Brain pericyte (primary cell): ENCODE measurements around the gene ANKAR.
"Not testable (repeated sequence)": the region's sequence is repeated elsewhere in the genome, so short reads cannot be mapped to it uniquely, and the experiment has no call there.

Experiments
- DNase-seq: peaks from one replicate; pipeline ENCODE4 v3.0.0-alpha.2; 2012; ENCODE audit warnings: low read depth, low spot score

ANKAR gene

GRCh38 chr2:189660803-189661147 is 13.7 kb upstream of the ANKAR start:
- DNase-seq, result no peak

GRCh38 chr2:189661148-189661956 is 13.1 kb upstream of the ANKAR start, which contains the start of gene ASNSD1:
ASNSD1 (plus strand) TSS chr2:189661459; CDS start chr2:189666133, 4,674 bp downstream.
- peak; percentile 99 for DNase-seq

DNA sequence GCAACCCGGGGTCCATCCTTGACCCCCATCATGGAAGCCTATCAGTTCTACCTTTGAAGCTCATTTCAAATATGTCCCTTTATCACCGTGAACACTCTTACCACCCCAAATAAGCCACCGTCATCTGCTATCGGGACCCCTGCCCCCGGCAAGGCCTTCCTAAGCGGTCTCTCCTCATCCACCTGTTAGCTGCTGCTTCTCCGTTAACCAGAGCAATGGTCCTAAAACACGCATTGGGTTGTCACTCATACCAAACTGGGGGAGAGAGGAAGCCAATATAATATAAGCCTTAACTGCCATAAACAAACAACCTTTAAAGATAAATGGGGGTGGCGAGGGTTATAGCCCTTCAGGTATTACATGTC is 12.5 kb upstream of the ANKAR start:
- DNase-seq, result no peak

DNA sequence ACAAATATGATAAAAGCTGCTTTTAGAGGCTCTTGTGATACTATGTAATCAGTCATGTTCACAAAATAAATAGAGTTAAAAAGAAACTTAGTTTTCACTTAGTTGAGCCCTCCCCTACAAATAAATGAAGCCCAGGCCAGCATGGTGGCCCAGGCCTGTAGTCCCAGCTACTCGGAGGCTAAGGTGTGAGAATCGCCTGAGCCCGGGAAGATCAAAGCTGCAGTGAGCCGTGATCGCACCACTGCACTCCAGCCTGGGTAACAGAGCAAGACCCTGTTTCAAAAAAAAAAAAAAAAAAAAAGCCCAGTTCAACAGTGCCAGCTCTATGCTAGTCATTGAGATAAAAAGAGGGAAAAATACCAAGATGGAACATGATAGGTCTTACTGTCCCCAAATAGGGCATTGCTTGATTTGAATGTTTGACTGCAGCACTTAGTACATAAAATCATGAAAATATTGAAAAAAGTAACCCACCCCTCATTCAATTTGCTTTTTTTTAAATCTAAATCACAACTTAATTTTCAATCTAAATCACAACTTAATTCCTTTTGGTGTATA is 11.7 kb upstream of the ANKAR start:
- DNase-seq, result no peak

DNA sequence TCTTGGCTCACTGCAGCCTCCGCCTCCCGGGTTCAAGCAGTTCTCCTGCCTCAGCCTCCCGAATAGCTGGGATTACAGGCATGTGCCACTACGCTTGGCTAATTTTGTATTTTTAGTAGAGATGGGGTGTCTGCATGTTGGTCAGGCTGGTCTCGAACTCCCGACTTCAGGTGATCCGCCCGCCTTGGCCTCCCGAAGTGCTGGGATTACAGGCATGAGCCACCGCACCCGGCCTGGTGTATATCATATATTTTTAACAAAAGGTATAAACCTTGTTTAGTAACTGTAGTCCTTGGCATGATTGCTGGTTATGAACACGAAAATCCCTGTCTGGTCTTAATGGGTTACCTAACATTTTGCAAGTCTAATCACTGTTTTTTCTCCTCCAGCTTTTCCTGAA is 11.2 kb upstream of the ANKAR start:
- not testable (repeated sequence) for DNase-seq

- DNase-seq, result no peak
These were observed 4.6 kb upstream of the ANKAR start for GRCh38 chr2:189669913-189670312.

DNA sequence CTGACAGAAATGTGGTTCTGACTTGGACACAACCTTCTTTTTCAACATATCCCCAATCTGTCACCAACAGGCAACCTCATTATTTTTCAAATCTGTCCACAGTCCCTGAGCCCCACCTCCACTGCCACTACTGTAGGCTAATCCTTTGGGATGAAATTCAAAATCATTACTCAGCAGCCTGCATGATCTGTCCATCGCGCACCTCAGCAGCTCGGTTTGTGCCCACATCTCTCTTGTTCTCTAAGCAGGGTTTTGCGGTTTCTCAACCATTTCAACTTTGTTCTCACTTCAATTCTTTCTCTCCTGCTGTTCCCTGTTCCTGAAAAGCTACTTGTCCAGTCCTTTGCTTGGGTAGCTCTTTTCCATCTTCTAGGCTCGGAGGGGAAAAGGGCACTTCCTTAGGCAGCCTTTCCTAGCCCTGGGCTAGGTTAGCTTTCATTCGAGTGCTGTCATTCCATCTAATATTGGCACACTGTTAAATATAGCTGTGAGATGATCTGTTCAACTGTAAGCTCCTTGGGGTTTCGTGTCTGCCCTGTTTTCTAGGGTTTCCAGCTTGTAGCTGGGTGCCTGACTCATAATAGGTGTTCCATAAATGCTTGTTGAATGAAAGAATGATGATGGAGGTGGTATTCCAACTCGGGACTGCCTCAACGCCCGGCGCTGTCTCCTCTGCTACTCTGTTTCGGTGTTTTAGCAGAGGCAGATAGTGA is 653 bp upstream of the ANKAR start:
- no peak for DNase-seq

DNA sequence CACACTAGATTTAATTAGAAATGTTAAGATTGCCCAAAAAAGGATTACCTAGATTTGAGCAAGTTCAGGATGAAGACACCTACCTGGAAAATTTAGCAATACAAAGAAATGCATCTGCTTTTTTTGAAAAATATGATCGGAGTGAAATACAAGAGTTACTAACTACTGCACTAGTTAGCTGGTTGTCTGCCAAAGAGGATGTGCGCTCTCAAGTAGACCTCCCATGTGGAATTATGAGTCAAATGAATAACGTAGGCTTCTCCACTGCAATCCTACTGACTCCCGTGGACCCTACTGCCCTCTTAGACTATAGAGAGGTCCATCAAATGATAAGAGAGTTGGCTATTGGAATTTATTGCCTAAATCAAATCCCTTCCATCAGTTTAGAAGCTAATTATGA is 2.0 kb downstream of the ANKAR start:
- DNase-seq, result no peak

- DNase-seq, result no peak
These were observed 4.8 kb downstream of the ANKAR start for GRCh38 chr2:189679226-189679625.

DNA sequence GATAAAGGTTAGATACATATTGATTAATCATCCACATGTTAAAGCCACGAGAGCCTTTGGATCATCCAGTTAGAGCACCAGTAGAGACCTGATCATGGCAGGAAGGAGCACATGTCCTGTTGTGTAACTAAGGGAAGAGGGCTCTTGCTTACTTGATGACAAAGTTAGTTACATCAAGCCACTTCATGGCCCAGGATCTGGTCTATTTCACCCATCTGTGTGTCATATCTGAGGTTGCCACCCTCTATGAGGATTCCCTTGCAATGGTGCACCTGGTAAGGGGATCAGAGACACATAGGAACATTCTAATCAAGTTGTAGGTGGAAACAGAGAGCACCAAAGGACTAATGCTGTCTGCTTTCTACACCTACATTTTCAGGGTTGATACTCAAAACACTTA is 6.7 kb downstream of the ANKAR start:
- no peak for DNase-seq

GRCh38 chr2:189681903-189682302 is 7.4 kb downstream of the ANKAR start:
- no peak for DNase-seq

DNA sequence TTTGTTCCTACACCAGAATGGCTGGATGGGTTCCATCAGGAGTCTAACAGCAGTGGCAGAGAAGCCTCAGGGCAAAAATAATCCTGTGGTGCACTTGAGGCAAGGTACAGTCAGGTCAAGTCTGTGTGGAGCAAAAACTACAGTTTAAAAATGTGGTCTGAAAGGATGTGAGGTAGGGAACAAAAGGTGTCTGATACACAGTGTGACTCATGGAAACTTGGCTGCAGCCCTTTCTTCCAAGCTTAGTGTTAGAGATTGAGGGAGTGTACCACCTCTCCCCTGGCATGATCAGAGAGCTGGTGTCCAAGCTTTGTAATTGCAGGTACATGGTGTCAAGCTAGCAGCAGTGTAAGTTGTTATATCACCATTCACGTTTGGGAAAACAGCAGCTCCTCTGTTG is 8.9 kb downstream of the ANKAR start:
- no peak for DNase-seq

DNA sequence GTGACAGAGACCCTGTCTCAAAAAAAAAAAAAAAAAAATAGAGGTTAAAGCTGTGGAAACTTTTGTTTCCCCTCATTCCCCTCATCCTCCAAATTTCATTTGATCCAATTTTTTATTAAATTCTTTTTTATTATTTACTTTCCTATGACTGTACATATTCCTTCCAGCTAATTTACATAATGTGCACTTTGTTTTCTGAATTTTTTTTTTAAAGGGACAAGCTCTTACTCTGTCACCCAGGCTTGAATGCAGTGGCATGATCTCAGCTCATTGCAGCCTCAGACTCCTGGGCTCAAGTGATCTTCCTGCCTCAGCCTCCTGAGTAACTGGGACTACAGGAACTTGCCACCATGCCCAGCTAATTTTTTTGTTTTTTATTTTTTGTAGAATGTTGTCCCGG is 10.3 kb downstream of the ANKAR start:
- DNase-seq, result no peak

- no peak for DNase-seq
These were observed 11.2 kb downstream of the ANKAR start for GRCh38 chr2:189685540-189686229.

GRCh38 chr2:189687796-189688195 is 13.3 kb downstream of the ANKAR start:
- DNase-seq, result not testable (repeated sequence)

DNA sequence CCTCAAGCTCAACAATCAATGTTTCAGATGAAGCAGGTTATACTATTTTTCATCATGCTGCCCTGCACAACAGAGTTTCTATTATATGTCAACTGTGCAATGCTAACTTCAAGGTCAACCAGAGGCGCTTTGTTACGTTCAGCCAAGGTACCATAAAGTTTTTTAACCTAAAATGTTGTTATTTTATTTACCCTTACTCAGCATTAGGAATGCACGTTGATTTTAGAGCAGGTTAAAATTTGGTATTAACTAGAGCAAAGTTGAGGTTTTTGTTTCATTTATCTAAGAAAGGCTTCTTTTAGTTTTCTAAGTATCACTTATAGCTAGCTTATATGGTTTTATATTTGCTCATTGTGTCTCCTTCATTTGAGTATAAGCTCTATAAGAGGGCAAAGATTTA is 21.8 kb downstream of the ANKAR start:
- DNase-seq, result no peak

DNA sequence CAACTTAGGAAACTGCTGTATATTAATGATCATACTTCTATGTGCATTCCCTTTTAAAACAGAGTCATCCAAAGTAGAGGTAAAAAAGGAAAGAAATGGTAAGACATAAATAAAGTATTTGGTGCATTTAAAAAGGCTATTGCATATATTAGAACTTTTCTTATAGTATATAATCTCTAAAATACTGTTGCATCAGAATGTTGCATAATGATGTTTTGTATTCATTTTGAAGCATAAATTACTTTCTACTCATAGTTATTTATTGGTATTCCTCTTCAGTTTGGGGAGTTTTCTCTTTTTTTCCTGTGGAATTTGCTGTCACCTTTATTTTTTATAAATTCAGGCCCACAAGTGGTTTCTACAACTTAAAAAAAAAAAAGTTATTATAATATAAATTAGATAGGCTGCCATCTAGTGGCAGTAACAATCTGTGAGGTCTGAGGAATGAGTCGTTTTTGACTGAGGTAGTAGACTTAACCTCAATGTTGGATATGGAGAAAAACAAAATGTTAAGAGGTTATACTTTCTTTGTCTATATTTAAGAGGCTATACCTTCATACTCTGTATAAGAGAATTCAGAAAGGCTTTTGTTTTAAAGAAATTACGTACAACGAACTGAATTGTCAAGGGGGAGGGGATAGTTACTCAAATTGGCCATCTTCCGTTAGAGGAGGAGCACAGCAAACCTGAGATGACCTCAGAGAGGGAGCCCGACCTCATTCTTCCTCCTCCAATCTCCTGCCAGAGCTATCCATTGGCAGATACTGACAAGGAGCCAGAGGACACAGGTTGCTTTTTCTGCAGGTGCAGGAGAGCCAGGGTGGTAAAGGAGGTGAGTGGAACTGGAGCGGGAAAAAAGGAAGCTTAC is 23.8 kb downstream of the ANKAR start:
- no peak for DNase-seq

- no peak for DNase-seq
These were observed 26.2 kb downstream of the ANKAR start for GRCh38 chr2:189700681-189701080.

GRCh38 chr2:189702071-189702470 is 27.6 kb downstream of the ANKAR start:
- DNase-seq, result no peak

DNA sequence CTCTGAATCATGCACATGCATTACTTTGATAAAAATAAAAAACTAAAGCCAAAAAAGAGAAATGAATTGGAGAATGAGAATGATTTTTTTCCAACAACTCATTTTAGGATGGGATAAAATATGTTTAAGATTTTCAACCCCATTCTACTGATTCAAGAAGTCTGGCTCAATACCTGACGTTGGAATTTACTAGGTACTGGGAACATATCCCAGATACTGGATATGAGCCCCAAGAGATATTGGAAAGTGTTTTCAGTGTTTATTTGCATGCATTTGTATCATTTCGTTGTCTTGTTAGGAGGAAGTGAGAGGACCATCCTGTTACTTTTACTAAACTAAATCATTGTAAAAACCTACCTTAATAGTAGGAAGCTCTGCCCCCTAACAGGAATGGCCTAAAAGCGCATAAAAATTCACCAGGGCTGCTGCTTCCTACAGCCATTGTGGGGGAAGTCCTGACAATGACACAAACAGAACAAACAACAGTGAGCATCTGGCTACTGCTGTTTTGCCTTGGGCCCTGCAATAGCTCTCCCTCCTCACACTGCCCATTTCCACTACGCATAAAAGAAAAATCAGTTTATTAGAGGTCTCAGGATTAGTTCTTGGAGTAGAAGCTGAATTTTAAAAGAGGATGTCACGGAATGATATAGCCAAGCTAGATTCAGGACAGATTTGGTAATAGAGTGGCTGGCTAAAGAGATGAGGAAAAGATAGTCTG is 35.2 kb downstream of the ANKAR start:
- no peak for DNase-seq

DNA sequence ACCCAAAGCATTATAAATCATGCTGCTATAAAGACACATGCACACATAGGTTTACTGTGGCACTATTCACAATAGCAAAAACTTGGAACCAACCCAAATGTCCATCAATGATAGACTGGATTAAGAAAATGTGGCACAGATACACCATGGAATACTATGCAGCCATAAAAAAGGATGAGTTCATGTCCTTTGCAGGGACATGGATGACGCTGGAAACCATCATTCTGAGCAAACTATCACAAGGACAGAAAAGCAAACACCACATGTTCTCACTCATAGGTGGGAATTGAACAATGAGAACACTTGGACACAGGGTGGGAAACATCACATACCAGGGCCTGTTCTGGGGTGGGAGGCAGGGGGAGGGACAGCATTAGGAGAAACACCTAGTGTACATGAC is 43.1 kb downstream of the ANKAR start:
- not testable (repeated sequence) for DNase-seq
